Activated CD8-positive, alpha-beta memory T cell treated with anti-CD3 and anti-CD28 coated beads, Interleukin-2, amount 50 U/mL, for 24 hours (primary cell): ENCODE data around the gene VAV1.
A peak's percentile ranks its signal among the peaks of the same experiment; 100 is the strongest.
"Not testable (repeated sequence)": the region's sequence is repeated elsewhere in the genome, so short reads cannot be mapped to it uniquely, and the experiment has no call there.

Source experiments
- DNase-seq: peaks from one replicate; pipeline ENCODE4 v3.0.0-alpha.2; 2020; ENCODE audit errors: extremely low read depth

Gene VAV1

GRCh38 chr19:6737873-6738786, 34.4 kb upstream of the VAV1 start:
- peak; percentile 62 for DNase-seq

GRCh38 chr19:6738787-6739389, 33.6 kb upstream of the VAV1 start:
- no peak for DNase-seq

GRCh38 chr19:6739390-6739882, 33.1 kb upstream of the VAV1 start, which contains the start of gene TRIP10:
TSS of gene TRIP10 (plus strand) at chr19:6739680. CDS start at chr19:6739762, 82 bp downstream.
- DNase-seq = no peak

GRCh38 chr19:6739883-6740588, 32.5 kb upstream of the VAV1 start:
- DNase-seq = no peak

- no peak for DNase-seq
Measured at GRCh38 chr19:6740589-6741343, 31.7 kb upstream of the VAV1 start.

GRCh38 chr19:6743066-6743465, 29.4 kb upstream of the VAV1 start:
- DNase-seq = no peak

- DNase-seq = no peak
Measured at GRCh38 chr19:6743714-6744380, 28.7 kb upstream of the VAV1 start.

GRCh38 chr19:6744381-6745301, 27.9 kb upstream of the VAV1 start:
- DNase-seq = no peak

- no peak for DNase-seq
Measured at GRCh38 chr19:6745965-6746364, 26.5 kb upstream of the VAV1 start.

GRCh38 chr19:6748543-6748942, 24.0 kb upstream of the VAV1 start:
- not testable (repeated sequence) for DNase-seq

GRCh38 chr19:6750062-6750461, 22.4 kb upstream of the VAV1 start:
- no peak for DNase-seq

- DNase-seq = no peak
Measured at GRCh38 chr19:6751189-6751588, 21.3 kb upstream of the VAV1 start.

GRCh38 chr19:6752256-6753177, 20.0 kb upstream of the VAV1 start:
- no peak for DNase-seq

- peak; percentile 72 for DNase-seq
Measured at GRCh38 chr19:6753178-6754031, 19.1 kb upstream of the VAV1 start.

- no peak for DNase-seq
Measured at GRCh38 chr19:6754136-6754535, 18.4 kb upstream of the VAV1 start.

GRCh38 chr19:6754653-6755463, 17.6 kb upstream of the VAV1 start:
- no peak for DNase-seq

GRCh38 chr19:6760606-6761005, 11.9 kb upstream of the VAV1 start:
- DNase-seq = no peak
